HTERT RPE-1 (cell line): Measurements from ENCODE around the gene NPR1.
"Not testable (repeated sequence)": the region's sequence is repeated elsewhere in the genome, so short reads cannot be mapped to it uniquely, and the experiment has no call there.

Experiments used
- in situ Hi-C: fragments of 300-500 bp; cut with MboI; formaldehyde crosslinking; loops from 4 replicates; pipeline ENCODE4 v1.14.3; 2020; ENCODE audit warnings: low sequenced_read_pairs

NPR1 gene

GRCh38 chr1:153649137-153649862, 29.2 kb upstream of the NPR1 start:
- in situ Hi-C loops: no loop called here

GRCh38 chr1:153649863-153650235, 28.6 kb upstream of the NPR1 start:
- in situ Hi-C loops: no loop called here

DNA sequence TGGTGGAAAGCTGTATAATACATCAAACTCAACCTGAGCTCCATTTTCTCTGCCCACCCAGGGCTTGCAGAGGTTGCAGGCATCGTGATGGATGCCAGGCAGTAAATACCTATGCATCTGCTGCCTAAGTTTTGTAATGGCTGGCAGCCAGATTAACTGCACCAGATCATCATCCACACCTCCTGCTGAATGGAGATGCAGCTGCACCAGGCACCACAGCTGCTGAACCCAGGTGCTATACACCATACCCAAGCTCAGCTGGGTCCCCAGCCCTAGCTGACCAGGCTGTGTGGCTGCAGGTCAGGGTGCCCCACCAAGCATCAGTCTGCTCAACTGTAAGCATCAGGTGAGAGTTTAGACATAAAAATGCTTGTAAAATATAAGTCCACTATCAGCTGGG, 26.7 kb upstream of the NPR1 start:
- in situ Hi-C loops: no loop called here

- in situ Hi-C loops: no loop called here
These were observed 25.5 kb upstream of the NPR1 start for GRCh38 chr1:153652805-153653500.

DNA sequence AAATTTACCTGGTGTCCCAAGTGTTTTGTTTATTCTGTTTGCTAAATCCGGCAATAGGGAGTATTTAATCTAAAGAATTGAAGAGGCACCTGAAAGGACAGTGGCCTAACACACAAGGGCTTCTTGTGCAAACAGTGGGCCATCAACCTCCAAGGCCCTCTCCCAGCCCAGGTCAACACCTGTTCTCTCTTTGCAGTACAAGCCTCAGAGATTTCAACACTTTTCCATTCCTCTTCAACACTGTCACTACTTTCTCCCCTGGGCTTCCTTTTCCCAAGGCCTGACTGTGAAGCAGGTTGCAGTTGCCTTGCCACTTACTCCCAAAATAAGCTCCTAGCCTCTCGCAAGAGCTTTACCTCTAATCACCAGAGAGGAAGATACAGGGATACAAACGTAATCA, 23.2 kb upstream of the NPR1 start:
- in situ Hi-C loops: no loop called here

DNA sequence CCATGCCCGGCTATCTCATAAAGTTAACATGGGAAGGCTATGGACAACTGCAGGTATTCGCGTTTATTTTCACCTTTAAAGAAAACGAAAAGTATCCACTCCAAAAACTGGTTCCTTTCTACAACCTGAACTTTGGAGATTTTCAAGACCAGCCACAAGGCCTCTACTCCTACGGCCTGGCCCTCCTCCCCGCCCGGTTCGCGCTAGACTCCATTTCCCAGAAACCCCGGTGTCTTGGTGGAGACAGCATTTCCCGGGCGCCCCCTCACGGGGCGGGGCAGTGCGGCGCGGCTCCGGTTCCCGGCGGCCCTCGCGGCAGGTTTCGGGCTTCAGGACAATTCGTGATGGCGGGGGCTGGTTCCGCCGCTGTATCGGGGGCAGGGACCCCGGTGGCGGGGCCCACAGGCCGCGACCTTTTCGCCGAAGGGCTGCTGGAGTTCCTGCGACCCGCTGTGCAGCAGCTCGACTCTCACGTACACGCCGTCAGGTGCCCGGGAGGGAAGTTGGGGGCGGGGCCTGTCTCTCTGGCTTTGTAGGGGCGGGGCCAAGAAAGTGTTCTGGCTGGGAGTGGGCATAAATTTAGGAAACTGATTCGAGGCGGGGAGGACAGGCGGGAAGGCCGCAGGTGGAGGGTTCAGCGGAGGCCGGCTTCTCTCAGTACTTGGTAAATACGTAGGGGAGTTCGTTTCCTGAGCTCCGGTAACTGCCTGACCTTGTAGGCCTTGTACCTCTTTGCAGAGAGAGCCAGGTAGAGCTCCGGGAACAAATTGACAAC, 19.9 kb upstream of the NPR1 start, which contains the start of gene SNAPIN:
TSS of gene SNAPIN (plus strand) at position 304 of the 775 bp plus-strand sequence. CDS start at position 345, 41 bp downstream.
- in situ Hi-C loops: no loop called here

- in situ Hi-C loops: no loop called here
These were observed 19.3 kb upstream of the NPR1 start for GRCh38 chr1:153659175-153659534.

DNA sequence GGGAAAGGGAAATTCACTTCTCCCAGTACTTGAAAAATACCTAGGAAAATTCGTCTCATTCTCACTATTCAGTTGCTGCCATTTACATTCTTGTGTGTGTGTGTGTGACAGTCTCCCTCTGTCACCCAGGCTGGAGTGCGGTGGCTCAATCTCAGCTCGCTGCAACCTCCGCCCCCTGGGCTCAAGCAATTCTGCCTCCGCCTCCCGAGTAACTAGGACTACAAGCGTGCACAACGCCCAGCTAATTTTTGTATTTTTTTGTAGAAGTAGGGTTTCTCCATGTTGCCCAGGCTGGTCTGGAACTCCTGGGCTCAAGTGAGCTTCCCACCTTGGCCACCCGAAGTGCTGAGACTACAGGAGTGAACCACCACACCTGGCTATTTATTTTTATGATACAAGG, 18.8 kb upstream of the NPR1 start:
- in situ Hi-C loops: no loop called here

DNA sequence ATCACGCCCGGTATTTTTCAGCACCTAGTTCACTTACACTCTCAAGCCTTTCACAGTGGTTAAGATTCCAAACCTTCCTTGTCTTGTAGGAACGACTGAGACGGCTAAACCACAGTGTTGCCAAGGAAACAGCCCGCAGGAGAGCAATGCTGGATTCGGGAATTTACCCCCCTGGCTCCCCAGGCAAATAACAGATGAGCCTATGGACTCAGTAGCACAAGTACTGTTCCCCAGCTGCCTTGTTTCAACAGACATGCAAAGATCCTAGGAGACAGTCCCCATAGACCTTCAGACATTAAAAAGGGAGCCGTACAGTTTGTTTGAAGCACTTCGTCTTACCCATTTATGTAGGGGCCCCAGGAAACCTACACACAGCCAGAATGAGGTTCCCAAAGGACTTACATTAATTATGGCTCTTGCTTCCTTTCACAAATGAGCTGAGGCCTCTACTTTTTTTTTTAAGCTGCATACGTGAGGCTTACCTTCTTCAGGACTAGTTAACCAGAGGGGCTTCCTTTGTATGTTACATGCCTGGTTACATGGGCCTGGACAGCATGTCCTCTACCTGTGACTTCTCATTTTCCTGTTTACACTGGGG, 17.3 kb upstream of the NPR1 start:
- in situ Hi-C loops: no loop called here

GRCh38 chr1:153662269-153662668, 16.2 kb upstream of the NPR1 start:
- in situ Hi-C loops: no loop called here

GRCh38 chr1:153663211-153663610, 15.3 kb upstream of the NPR1 start:
- in situ Hi-C loops: no loop called here

DNA sequence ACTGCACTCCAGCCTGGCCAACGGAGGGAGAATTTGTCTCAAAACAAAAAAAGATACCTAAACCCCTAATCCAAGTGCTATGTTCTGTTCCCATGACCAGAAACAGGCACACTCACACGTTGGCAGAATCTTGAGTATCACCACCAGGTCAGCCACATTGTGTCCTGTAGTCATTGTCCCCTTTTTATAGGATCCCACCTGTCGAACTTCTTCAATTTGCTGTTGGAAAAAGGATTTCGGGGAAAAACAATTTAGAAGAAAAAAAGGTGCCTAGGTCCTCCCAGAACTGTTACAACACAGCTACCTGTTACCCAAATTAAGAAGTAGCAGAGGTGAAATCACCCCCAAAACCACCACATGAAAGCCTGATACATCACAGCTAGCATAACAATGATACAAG, 11.0 kb upstream of the NPR1 start:
- in situ Hi-C loops: no loop called here

GRCh38 chr1:153668672-153669071, 9.8 kb upstream of the NPR1 start:
- in situ Hi-C loops: not testable (repeated sequence)

GRCh38 chr1:153669606-153670005, 8.9 kb upstream of the NPR1 start:
- in situ Hi-C loops: no loop called here

DNA sequence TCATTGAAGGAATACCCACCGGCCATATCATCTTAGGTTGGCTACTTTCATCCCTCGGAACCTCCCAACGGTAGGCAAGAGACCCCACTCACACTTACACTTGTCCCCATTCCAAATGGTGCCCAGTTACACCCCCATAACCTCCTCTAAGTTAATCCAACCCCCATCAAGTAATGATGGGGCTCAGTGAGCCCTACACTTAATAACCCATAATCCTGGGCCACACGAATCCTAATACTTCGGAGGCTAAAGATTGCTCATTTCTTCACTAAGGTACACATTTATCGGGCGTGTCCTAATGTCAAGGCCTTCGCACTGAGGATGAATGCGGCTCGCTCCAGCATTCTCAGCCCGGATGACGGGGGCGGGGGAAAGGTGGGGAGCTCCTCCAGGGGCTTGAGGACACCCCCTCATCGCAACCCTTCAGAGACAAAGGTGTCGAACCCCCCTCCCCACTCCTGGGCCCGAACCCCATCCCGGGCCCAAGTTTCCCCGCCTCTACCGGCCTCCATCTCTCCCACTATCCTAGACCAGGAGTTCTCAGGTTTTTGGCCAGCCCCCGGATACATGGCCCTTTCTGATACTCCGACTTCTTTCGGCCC, 8.1 kb upstream of the NPR1 start:
- in situ Hi-C loops: no loop called here

- in situ Hi-C loops: no loop called here
These were observed 7.4 kb upstream of the NPR1 start, which contains the start of gene ILF2 for GRCh38 chr1:153670859-153671627. ILF2 (minus strand) TSS chr1:153670993; CDS start chr1:153670922, 71 bp downstream.

GRCh38 chr1:153671628-153672353, 6.7 kb upstream of the NPR1 start:
- in situ Hi-C loops: not testable (repeated sequence)

DNA sequence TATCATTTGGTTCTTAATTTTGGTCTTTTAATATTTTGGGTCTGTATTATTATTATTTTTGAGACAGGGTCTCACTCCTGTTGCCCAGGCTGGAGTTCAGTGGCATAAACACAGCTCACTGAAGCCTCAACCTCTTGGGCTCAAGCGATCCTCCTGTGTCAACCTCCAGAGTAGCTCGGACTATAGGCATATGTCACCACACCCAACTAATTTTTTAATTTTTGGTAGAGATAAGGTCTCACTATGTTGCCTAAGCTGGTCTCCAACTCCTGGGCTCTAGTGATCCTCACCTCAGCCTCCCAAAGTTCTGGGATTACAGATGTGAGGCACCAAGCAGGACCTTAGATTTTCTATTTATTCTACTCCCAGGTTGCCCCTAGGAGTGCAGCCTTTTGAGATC, 5.0 kb upstream of the NPR1 start:
- in situ Hi-C loops: no loop called here

GRCh38 chr1:153677718-153678518, 570 bp upstream of the NPR1 start:
- in situ Hi-C loops: no loop called here
